OCI-LY7 (cell line): ENCODE results near the gene HNRNPAB.

Source experiments
- CTCF ChIP-seq: fragments of 200-600 bp; sonication (generic); conservative IDR thresholded peaks from 2 replicates; pipeline ENCODE4 v1.5.1; 2014; ENCODE audit warnings: mild to moderate bottlenecking, antibody characterized with exemption, low read length, moderate library complexity, mixed read lengths
- EZH2phosphoT487 ChIP-seq: fragments of 200-600 bp; sonication (generic); IDR thresholded peaks from 2 replicates; pipeline ENCODE4 v1.6.1; 2018; ENCODE audit warnings: low read depth, borderline replicate concordance, mild to moderate bottlenecking, mixed run types, antibody characterized with exemption, low read length, moderate library complexity, mixed read lengths

DNA sequence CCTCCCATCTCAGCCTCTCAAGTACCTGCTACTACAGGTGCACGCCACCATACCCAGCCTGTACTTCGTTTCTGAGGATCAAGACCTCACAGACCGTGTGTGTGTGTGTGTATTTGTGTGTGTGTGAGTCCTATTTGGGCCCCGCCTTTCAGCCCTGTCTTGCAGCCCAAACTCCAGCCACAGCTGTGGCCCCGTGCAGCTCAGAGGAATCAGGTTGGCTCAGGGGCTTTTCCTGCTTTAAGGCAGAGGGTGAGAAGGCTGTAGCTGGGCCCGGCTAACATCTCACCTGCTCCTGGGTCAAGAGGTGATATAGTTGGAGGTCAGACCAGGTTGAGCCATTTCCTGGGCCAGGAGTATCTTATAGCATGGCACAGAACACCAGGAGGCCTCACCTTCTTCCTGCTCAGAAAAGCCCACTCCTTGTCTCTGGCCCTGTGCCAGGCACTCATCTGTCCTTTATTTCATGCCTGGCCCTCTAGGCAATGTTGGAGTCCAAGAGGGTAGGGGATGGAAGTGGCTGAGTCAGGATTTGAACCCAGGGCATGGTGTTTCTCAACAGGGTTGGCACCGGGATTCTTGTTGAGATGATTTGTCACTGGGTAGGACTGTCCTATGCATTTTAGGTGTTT lies 29.9 kb downstream of the HNRNPAB start:
- no peak for TF ChIP-seq CTCF
- TF ChIP-seq EZH2phosphoT487: no peak
